IPS-NIHi11 (cell line): ENCODE results near the gene NHP2.

Source experiments
- DNase-seq: peaks from one replicate; pipeline ENCODE4 v3.0.0; 2012; ENCODE audit warnings: mixed read lengths, low spot score

Gene NHP2

GRCh38 chr5:178174456-178174855, 20.8 kb upstream of the NHP2 start:
- no peak for DNase-seq

- DNase-seq, result no peak
Measured at GRCh38 chr5:178170455-178170854, 16.8 kb upstream of the NHP2 start.

- DNase-seq, result no peak
Measured at GRCh38 chr5:178165581-178165980, 11.9 kb upstream of the NHP2 start.

- peak; percentile 94 for DNase-seq
Measured at GRCh38 chr5:178163772-178164735, 10.4 kb upstream of the NHP2 start.

- DNase-seq, result no peak
Measured at GRCh38 chr5:178162481-178162880, 8.8 kb upstream of the NHP2 start.

GRCh38 chr5:178160176-178160575, 6.5 kb upstream of the NHP2 start:
- no peak for DNase-seq

- no peak for DNase-seq
Measured at GRCh38 chr5:178155065-178155464, 1.4 kb upstream of the NHP2 start.

GRCh38 chr5:178152491-178153444, 917 bp downstream of the NHP2 start:
- DNase-seq, result no peak

- no peak for DNase-seq
Measured at GRCh38 chr5:178150977-178151734, 2.5 kb downstream of the NHP2 start.

- DNase-seq, result no peak
Measured at GRCh38 chr5:178149199-178149932, 4.3 kb downstream of the NHP2 start.

- no peak for DNase-seq
Measured at GRCh38 chr5:178147406-178147805, 6.3 kb downstream of the NHP2 start.

GRCh38 chr5:178145965-178146820, 7.5 kb downstream of the NHP2 start:
- peak; percentile 87 for DNase-seq

- no peak for DNase-seq
Measured at GRCh38 chr5:178143901-178144300, 9.8 kb downstream of the NHP2 start.

- no peak for DNase-seq
Measured at GRCh38 chr5:178143246-178143645, 10.4 kb downstream of the NHP2 start.

- no peak for DNase-seq
Measured at GRCh38 chr5:178142642-178143041, 11.0 kb downstream of the NHP2 start.

- no peak for DNase-seq
Measured at GRCh38 chr5:178141550-178141949, 12.1 kb downstream of the NHP2 start.

GRCh38 chr5:178137991-178138390, 15.7 kb downstream of the NHP2 start:
- no peak for DNase-seq

GRCh38 chr5:178136990-178137389, 16.7 kb downstream of the NHP2 start:
- DNase-seq, result no peak

- no peak for DNase-seq
Measured at GRCh38 chr5:178131446-178131996, 22.2 kb downstream of the NHP2 start.
